D721Med (cell line): ENCODE measurements around the gene ZFAND6.
A peak's percentile ranks its signal among the peaks of the same experiment; 100 is the strongest.
"Not testable (repeated sequence)": the region's sequence is repeated elsewhere in the genome, so short reads cannot be mapped to it uniquely, and the experiment has no call there.

Experiments
- DNase-seq: peaks from one replicate; pipeline ENCODE4 v3.0.0; 2011; ENCODE audit warnings: low spot score; ENCODE audit not compliant: insufficient read length
- FAIRE-seq: peaks from 2 replicates; lab custom pipeline; 2011; peaks lifted over from hg19 to GRCh38; lab: Jason Lieb, UNC
- TF ChIP-seq, protein P1 (sequence below): IDR thresholded peaks from 2 replicates; pipeline ENCODE4 v1.5.1; 2012; ENCODE audit warnings: mild to moderate bottlenecking, control low read depth; ENCODE audit not compliant: insufficient read depth; ENCODE audit errors: missing control alignments

Gene ZFAND6

DNA sequence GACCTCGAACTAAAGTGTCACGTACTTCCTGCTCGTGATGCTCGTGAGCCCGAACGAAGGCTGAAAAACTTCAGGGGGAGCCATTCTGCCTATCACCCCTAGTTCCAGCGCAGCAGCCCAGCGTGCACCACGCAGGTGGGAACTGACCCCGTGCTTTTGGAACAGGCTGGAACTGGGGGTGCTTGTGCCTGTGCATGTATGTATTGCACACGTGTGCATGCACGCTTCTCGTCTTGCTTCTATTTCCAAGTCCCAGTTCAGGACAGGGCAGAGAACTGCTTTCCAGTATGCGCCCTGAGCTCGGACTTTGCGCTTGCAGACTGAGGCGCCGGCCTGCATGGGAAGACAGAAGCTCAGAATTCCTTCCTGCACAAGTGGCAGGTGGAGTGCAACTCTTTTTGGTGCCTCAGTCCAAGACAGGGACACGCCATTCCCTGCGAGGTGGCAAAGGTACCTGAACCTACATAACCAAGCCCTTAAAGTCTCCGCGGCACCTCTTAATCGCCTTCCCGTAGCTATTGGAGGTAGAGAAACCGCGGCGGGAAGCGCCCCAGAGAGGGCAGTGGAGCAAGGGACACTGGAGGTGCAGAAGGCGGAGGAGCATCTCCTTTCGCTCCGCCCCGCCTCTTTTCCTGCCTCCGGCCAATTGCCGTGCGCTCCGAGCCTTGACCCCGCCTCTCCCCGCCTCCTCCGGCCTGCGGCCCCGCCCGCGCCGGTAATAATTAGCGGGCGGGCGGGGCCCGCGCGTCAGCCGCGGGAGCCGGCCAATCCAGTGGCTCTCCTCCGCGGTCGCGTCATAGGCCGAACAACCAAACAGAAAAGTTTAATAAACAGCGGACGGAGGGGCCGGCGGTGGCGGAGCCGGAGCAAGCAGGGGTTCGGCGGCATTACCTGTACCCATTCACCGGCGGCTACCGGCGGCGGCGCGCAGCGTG lies at the start of gene ZFAND6:
TSS of gene ZFAND6 (plus strand) at position 826 of the 935 bp plus-strand sequence. CDS start 60,669 bp downstream, outside the sequence.
- TF ChIP-seq, protein P1, sequence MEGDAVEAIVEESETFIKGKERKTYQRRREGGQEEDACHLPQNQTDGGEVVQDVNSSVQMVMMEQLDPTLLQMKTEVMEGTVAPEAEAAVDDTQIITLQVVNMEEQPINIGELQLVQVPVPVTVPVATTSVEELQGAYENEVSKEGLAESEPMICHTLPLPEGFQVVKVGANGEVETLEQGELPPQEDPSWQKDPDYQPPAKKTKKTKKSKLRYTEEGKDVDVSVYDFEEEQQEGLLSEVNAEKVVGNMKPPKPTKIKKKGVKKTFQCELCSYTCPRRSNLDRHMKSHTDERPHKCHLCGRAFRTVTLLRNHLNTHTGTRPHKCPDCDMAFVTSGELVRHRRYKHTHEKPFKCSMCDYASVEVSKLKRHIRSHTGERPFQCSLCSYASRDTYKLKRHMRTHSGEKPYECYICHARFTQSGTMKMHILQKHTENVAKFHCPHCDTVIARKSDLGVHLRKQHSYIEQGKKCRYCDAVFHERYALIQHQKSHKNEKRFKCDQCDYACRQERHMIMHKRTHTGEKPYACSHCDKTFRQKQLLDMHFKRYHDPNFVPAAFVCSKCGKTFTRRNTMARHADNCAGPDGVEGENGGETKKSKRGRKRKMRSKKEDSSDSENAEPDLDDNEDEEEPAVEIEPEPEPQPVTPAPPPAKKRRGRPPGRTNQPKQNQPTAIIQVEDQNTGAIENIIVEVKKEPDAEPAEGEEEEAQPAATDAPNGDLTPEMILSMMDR, result peak; percentile 15
- FAIRE-seq, result no peak
- peak; percentile 66 for DNase-seq

DNA sequence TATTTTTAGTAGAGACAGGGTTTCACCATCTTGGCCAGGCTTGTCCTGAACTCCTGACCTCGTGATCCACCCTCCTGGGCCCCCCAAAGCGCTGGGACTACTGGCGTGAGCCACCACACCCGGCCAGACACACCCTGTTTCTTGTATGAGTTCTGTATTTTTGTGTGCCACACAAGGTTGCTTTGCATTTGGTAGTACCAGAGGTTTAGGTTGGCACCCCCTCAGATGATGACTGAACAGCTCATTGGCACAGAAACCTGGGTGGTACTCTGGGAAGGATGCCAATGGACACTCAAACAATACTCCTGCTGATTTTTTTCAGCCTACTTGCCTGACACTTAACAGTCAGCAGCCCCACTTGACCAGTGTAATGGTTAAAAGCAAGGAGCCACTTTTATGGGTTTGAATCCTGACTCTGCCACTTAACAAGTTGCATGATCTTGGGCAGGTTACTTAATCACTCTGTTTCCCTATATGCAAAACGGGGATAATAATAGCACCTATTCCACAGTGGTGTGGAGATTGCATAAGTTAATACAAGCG lies 49.3 kb upstream of the ZFAND6 start:
- TF ChIP-seq, protein P1, result no peak
- no peak for DNase-seq
- no peak for FAIRE-seq

DNA sequence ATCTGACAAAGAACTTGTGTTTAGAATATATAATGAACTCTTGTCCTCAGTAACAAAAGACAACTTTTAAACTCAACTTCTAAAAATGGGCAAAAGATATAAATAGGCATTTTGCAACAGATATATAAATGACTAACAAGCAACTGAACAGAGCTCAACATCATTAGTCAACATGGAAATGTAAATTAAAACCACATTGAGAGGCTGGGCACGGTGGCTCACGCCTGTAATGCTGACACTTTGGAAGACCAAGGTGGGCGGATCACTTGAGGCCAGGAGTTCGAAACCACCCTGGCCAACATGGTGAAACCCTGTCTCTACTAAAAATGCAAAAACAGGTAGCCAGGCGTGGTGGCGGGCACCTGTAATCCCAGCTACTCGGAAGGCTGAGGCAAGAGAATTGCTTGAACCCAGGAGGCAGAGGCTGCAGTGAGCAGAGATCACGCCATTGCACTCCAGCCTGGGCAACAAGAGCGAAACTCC lies 48.4 kb upstream of the ZFAND6 start:
- not testable (repeated sequence) for DNase-seq, FAIRE-seq

DNA sequence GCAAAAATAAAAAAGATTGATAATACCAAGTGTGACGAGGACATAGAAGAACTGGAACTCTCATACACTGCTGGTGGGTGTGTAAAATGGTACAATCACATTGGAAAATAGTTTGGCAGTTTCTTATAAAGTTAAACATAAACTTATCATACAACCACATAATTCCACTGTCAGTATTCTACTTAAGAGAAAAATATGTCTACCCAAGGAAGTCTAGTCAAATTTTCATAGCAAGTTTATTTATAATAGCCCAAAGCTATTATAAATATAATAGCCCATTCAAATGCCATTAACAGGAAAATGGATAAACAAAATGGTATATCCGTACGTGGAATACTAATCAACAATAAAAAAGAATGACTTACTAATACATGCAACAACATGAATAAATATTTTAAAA lies 47.9 kb upstream of the ZFAND6 start:
- TF ChIP-seq, protein P1, result no peak
- DNase-seq (no peak), FAIRE-seq (no peak)

DNA sequence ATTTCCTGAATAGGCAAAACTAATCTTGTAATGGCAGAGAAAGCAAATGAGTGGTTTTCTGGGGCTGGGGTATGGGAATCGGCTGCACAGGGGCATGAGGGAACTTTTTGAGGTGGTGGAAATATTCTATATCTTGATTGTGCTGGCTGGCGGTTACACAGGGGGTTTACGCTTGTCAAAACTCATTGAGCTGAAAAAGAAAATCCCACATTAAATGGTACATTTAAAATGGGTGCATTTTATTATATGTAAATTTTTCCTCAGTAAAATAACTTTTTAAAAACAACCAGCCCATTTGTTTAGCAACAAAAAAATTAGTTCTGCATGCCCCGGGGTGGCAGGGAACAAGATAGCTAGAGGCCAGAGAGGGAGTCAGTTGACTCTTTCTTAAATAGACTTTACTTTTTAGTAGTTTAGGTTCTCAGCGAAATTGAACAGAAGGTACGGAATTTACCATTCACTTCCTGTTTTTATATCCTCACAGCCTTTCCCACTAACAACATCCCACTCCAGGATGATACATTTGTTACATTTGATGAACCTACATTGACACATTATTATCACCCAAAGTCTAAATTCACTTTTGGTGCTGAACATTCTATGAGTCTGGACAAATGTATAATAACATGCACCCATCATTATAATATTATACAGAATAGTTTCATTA lies 47.3 kb upstream of the ZFAND6 start:
- DNase-seq, result no peak
- TF ChIP-seq, protein P1, result no peak
- FAIRE-seq, result no peak

DNA sequence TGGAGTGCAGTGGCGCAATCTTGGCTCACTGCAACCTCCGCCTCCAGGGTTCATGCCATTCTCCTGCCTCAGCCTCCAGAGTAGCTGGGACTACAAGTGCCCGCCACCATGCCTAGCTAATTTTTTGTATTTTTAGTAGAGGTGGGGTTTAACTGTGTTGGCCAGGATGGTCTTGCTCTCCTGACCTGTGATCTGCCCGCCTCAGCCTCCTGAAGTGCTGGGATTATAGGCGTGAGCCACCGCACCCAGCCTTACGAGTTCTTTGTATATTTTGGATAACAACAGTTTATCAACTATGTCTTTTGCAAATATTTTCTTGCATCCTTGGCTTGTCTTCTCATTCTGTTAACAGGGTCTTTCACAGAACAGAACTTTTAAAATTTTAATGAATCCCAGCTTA lies 45.3 kb upstream of the ZFAND6 start:
- not testable (repeated sequence) for DNase-seq, FAIRE-seq

DNA sequence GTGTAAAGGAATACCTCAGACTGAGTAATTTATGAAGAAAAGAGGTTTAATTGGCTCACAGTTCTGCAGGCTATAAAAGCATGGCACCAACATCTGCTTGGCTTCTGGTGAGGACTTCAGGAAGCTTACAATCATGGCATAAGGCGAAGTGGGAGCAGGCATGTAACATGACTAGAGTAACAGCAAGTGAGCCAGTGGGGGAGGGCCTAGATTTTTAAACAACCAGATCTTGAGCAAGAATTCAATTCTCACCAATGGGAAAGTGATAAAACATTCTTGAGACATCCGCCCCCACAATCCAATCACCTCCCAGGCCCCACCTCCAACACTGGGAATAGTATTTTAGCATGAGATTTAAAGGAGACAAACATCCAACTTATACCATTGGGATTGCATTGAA lies 44.3 kb upstream of the ZFAND6 start:
- no peak for FAIRE-seq
- DNase-seq, result no peak
- TF ChIP-seq, protein P1, result no peak

DNA sequence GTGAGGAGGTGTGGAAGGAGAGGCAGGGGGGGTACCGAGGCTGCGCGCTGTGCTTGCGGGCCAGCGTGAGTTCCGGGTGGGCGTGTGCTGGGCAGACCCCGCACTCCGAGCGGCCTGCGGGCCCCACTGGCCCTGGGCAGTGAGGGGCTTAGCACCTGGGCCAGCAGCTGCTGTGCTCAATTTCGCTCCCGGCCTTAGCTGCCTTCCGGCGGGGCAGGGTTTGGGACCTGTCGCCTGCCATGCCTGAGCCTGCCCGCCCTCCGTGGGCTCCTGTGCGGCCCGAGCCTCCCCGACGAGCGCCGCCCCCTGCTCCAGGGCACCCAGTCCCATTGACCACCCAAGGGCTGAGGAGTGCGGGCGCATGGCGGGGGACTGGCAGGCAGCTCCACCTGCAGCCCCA lies 43.0 kb upstream of the ZFAND6 start:
- not testable (repeated sequence) for FAIRE-seq, DNase-seq

DNA sequence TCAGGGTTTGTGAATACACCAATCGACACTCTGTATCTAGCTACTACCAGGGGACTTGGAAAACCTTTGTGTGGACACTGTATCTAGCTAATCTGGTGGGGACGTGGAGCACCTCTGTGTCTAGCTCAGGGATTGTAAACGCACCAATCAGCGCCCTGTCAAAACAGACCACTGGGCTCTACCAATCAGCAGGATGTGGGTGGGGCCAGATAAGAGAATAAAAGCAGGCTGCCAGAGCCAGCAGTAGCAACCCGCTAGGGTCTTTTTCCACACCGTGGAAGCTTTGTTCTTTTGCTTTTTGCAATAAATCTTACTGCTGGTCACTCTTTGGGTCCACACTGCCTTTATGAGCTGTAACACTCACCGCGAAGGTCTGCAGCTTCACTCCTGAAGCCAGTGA lies 42.3 kb upstream of the ZFAND6 start:
- FAIRE-seq, result not testable (repeated sequence)

More for the DNA sequence above, 42.3 kb upstream of the ZFAND6 start:
- DNase-seq, result not testable (repeated sequence)
